Measurements from ENCODE around the gene CHST12.
"Not testable (repeated sequence)": the region's sequence is repeated elsewhere in the genome, so short reads cannot be mapped to it uniquely, and the experiment has no call there.

Gene CHST12

GRCh38 chr7:2379161-2379560 lies 24.2 kb upstream of the CHST12 start:
- DNase-seq: no peak

GRCh38 chr7:2379821-2380450 lies 23.5 kb upstream of the CHST12 start:
- no peak for DNase-seq

GRCh38 chr7:2380461-2380860 lies 22.9 kb upstream of the CHST12 start:
- no peak for DNase-seq

GRCh38 chr7:2381227-2381626 lies 22.2 kb upstream of the CHST12 start:
- no peak for DNase-seq

GRCh38 chr7:2381881-2382509 lies 21.4 kb upstream of the CHST12 start:
- DNase-seq: no peak

GRCh38 chr7:2383543-2384274 lies 19.7 kb upstream of the CHST12 start:
- no peak for DNase-seq

- no peak for DNase-seq
These were observed 18.8 kb upstream of the CHST12 start for GRCh38 chr7:2384354-2385243.

GRCh38 chr7:2386122-2386521 lies 17.3 kb upstream of the CHST12 start:
- DNase-seq: not testable (repeated sequence)

- no peak for DNase-seq
These were observed 16.3 kb upstream of the CHST12 start for GRCh38 chr7:2386964-2387669.

- DNase-seq: no peak
These were observed 15.3 kb upstream of the CHST12 start for GRCh38 chr7:2387897-2388636.

GRCh38 chr7:2388637-2388954 lies 14.8 kb upstream of the CHST12 start:
- no peak for DNase-seq

GRCh38 chr7:2390020-2390816 lies 13.2 kb upstream of the CHST12 start:
- not testable (repeated sequence) for DNase-seq

GRCh38 chr7:2393706-2394105 lies 9.7 kb upstream of the CHST12 start:
- no peak for DNase-seq

GRCh38 chr7:2394566-2395082 lies 8.8 kb upstream of the CHST12 start:
- no peak for DNase-seq

- no peak for DNase-seq
These were observed 4.9 kb upstream of the CHST12 start for GRCh38 chr7:2398506-2398905.

GRCh38 chr7:2399848-2400587 lies 3.4 kb upstream of the CHST12 start:
- no peak for DNase-seq

- DNase-seq: no peak
These were observed 761 bp upstream of the CHST12 start for GRCh38 chr7:2402687-2403013.

GRCh38 chr7:2403718-2404648 lies 572 bp downstream of the CHST12 start:
- peak; percentile 22 to 29 for DNase-seq

- no peak for DNase-seq
These were observed 1.3 kb downstream of the CHST12 start for GRCh38 chr7:2404714-2405119.
